Esophagus muscularis mucosa (tissue), 4 donors: ENCODE data around the gene CABCOCO1.

Experiments
- EP300 ChIP-seq: sonication (generic); formaldehyde crosslinking; IDR thresholded peaks from one replicate; pipeline ENCODE4 v1.6.1; 2017; ENCODE audit warnings: antibody characterized with exemption
- POLR2A ChIP-seq: fragments of 450-650 bp; IDR thresholded peaks from one replicate; pipeline ENCODE4 v1.6.1; 2017; ENCODE audit warnings: antibody characterized with exemption, moderate library complexity, mild to moderate bottlenecking, low read depth
- POLR2AphosphoS5 ChIP-seq, 2 donors: sonication (generic); formaldehyde crosslinking; IDR thresholded peaks; one replicate each; pipeline ENCODE4 v1.6.1; 2017; ENCODE audit warnings: antibody characterized with exemption in 2 of 2
- TF ChIP-seq, protein P1 (sequence below), 3 experiments: fragments of 200-600 bp in 2 of 3; fragments of 450-650 bp in 1 of 3; sonication (generic) in 2 of 3; IDR thresholded peaks; one replicate each; pipeline ENCODE4 v1.5.1; 2017 to 2019; ENCODE audit warnings: antibody characterized with exemption in 3 of 3, mild to moderate bottlenecking in 2 of 3, moderate library complexity in 1 of 3

DNA sequence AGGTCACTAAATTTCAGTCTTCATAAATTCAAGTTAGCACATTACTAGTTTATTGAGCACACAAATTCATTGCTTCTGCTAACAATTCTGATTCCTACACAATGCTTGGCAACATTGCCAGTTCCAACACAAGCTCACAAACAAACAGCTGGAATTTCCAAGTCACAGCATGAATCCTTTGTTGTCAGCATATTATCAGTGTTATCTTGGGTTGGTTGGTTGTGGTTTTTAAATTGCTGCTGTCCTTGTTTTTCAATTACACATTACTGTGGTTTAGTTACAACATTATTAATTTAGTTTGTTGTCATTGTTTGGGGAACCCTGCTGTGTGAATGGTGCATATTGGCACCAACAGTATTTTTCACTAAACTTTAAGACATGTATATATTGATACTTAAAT is 152.8 kb downstream of the CABCOCO1 start:
- TF ChIP-seq, protein P1, sequence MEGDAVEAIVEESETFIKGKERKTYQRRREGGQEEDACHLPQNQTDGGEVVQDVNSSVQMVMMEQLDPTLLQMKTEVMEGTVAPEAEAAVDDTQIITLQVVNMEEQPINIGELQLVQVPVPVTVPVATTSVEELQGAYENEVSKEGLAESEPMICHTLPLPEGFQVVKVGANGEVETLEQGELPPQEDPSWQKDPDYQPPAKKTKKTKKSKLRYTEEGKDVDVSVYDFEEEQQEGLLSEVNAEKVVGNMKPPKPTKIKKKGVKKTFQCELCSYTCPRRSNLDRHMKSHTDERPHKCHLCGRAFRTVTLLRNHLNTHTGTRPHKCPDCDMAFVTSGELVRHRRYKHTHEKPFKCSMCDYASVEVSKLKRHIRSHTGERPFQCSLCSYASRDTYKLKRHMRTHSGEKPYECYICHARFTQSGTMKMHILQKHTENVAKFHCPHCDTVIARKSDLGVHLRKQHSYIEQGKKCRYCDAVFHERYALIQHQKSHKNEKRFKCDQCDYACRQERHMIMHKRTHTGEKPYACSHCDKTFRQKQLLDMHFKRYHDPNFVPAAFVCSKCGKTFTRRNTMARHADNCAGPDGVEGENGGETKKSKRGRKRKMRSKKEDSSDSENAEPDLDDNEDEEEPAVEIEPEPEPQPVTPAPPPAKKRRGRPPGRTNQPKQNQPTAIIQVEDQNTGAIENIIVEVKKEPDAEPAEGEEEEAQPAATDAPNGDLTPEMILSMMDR (IDR thresholded peaks at IDR 0.05), result no peak
- TF ChIP-seq POLR2A (no peak), EP300 (no peak), POLR2AphosphoS5 (IDR thresholded peaks at IDR 0.05) (no peak)
